GM21529 (cell line): Measurements from ENCODE around the gene SIDT2.
"Not testable (repeated sequence)": the region's sequence is repeated elsewhere in the genome, so short reads cannot be mapped to it uniquely, and the experiment has no call there.

Experiments used
- ATAC-seq: cut with Tn5 transposase; IDR thresholded peaks from one replicate; pipeline ENCODE4 v1.9.1; 2021; ENCODE audit not compliant: unreplicated experiment

SIDT2 gene

GRCh38 chr11:117178210-117179034 is at the start of gene SIDT2:
Gene SIDT2, plus strand, starts transcription at chr11:117178743. Its CDS starts 521 bp downstream, at chr11:117179264.
- ATAC-seq, result peak; percentile 88

GRCh38 chr11:117130396-117130795 is 48.1 kb upstream of the SIDT2 start:
- ATAC-seq, result not testable (repeated sequence)

GRCh38 chr11:117130879-117131278 is 47.7 kb upstream of the SIDT2 start:
- no peak for ATAC-seq

- ATAC-seq, result no peak
Observed at GRCh38 chr11:117134431-117134830, 44.1 kb upstream of the SIDT2 start.

GRCh38 chr11:117134979-117135378 is 43.6 kb upstream of the SIDT2 start:
- not testable (repeated sequence) for ATAC-seq

GRCh38 chr11:117137223-117138086 is 41.1 kb upstream of the SIDT2 start:
- not testable (repeated sequence) for ATAC-seq

- no peak for ATAC-seq
Observed at GRCh38 chr11:117143390-117143789, 35.2 kb upstream of the SIDT2 start.

- peak; percentile 95 for ATAC-seq
Observed at GRCh38 chr11:117143871-117144476, 34.6 kb upstream of the SIDT2 start, which contains the start of gene PAFAH1B2. Gene PAFAH1B2, plus strand, starts transcription at chr11:117144287. Its CDS starts 8,161 bp downstream, at chr11:117152448.

GRCh38 chr11:117144477-117145392 is 33.8 kb upstream of the SIDT2 start:
- ATAC-seq, result peak; percentile 43

GRCh38 chr11:117145393-117145761 is 33.2 kb upstream of the SIDT2 start:
- ATAC-seq, result no peak

GRCh38 chr11:117146521-117146920 is 32.0 kb upstream of the SIDT2 start:
- no peak for ATAC-seq

GRCh38 chr11:117152066-117152465 is 26.5 kb upstream of the SIDT2 start:
- no peak for ATAC-seq

- no peak for ATAC-seq
Observed at GRCh38 chr11:117154468-117154867, 24.1 kb upstream of the SIDT2 start.

GRCh38 chr11:117157507-117157906 is 21.0 kb upstream of the SIDT2 start:
- ATAC-seq, result no peak

- ATAC-seq, result no peak
Observed at GRCh38 chr11:117159892-117160291, 18.7 kb upstream of the SIDT2 start.

- ATAC-seq, result no peak
Observed at GRCh38 chr11:117160826-117161225, 17.7 kb upstream of the SIDT2 start.

- no peak for ATAC-seq
Observed at GRCh38 chr11:117166491-117166890, 12.1 kb upstream of the SIDT2 start.

GRCh38 chr11:117169736-117170135 is 8.8 kb upstream of the SIDT2 start:
- ATAC-seq, result no peak

- no peak for ATAC-seq
Observed at GRCh38 chr11:117170210-117170609, 8.3 kb upstream of the SIDT2 start.

- ATAC-seq, result no peak
Observed at GRCh38 chr11:117171007-117171403, 7.5 kb upstream of the SIDT2 start.
